Skin epidermis (tissue), 12 donors: ENCODE measurements around the gene TCEAL8.
"Not testable (repeated sequence)": the region's sequence is repeated elsewhere in the genome, so short reads cannot be mapped to it uniquely, and the experiment has no call there.

ENCODE experiments used
- H3K27ac ChIP-seq, 21 experiments: fragments of 200-600 bp; sonication (generic) in 11 of 21; one replicate each; pipeline ENCODE4 v1.5.0; 2020; ENCODE audit warnings: mild to moderate bottlenecking in 3 of 21, inconsistent platforms in 2 of 21, moderate library complexity in 2 of 21
- H3K4me3 ChIP-seq, 7 experiments: fragments of 200-600 bp; sonication (generic) in 2 of 7; one replicate each; pipeline ENCODE4 v1.5.0; 2020; ENCODE audit warnings: inconsistent platforms in 2 of 7, mild to moderate bottlenecking in 2 of 7, moderate library complexity in 1 of 7

Gene TCEAL8

GRCh38 chrX:103254921-103255493, at the start of gene TCEAL8:
TCEAL8 (minus strand) TSS chrX:103255155; CDS start chrX:103253979, 1,176 bp downstream.
- Histone ChIP-seq H3K27ac (peak within 1 kb of the TSS in 20 of 21 experiments; percentile 43 to 86 (median 81)), H3K4me3 (peak within 1 kb of the TSS; percentile 50 to 60 (median 54))

GRCh38 chrX:103304705-103305104, 49.8 kb upstream of the TCEAL8 start:
- H3K4me3 ChIP-seq = no peak overlapping the region
- no peak overlapping the region for H3K27ac ChIP-seq

- H3K27ac ChIP-seq = no peak overlapping the region
- no peak overlapping the region for H3K4me3 ChIP-seq
Measured at GRCh38 chrX:103293118-103293517, 38.2 kb upstream of the TCEAL8 start.

- Histone ChIP-seq H3K4me3 (no peak overlapping the region), H3K27ac (no peak overlapping the region)
Measured at GRCh38 chrX:103279624-103280023, 24.7 kb upstream of the TCEAL8 start.

- peak within 1 kb of the TSS in 1 of 7 experiments; percentile 2 for H3K4me3 ChIP-seq
- H3K27ac ChIP-seq = no peak within 1 kb of the TSS
Measured at GRCh38 chrX:103276581-103277002, 21.6 kb upstream of the TCEAL8 start, which contains the start of gene TCEAL5. TCEAL5 (minus strand) TSS chrX:103276750; CDS start chrX:103274563, 2,187 bp downstream.

GRCh38 chrX:103275947-103276567, 21.1 kb upstream of the TCEAL8 start:
- Histone ChIP-seq H3K4me3 (peak overlapping the region in 1 of 7 experiments; percentile 2), H3K27ac (no peak overlapping the region)

GRCh38 chrX:103274284-103274683, 19.3 kb upstream of the TCEAL8 start:
- H3K4me3 ChIP-seq = no peak overlapping the region
- no peak overlapping the region for H3K27ac ChIP-seq

GRCh38 chrX:103258275-103258674, 3.3 kb upstream of the TCEAL8 start:
- no peak overlapping the region for H3K27ac ChIP-seq
- no peak overlapping the region for H3K4me3 ChIP-seq

- H3K27ac ChIP-seq = no peak overlapping the region
- no peak overlapping the region for H3K4me3 ChIP-seq
Measured at GRCh38 chrX:103256651-103257050, 1.7 kb upstream of the TCEAL8 start.

- peak overlapping the region in 20 of 21 experiments; percentile 43 to 86 (median 81) for H3K27ac ChIP-seq
Measured at GRCh38 chrX:103254171-103254824, 657 bp downstream of the TCEAL8 start.

GRCh38 chrX:103253608-103254007, 1.3 kb downstream of the TCEAL8 start:
- peak overlapping the region in 15 of 21 experiments; percentile 54 to 86 (median 83) for H3K27ac ChIP-seq
- H3K4me3 ChIP-seq = peak overlapping the region; percentile 50 to 60 (median 54)

More at GRCh38 chrX:103254171-103254824, 657 bp downstream of the TCEAL8 start:
- H3K4me3 ChIP-seq = peak overlapping the region; percentile 50 to 60 (median 54)

GRCh38 chrX:103250977-103251376, 4.0 kb downstream of the TCEAL8 start:
- Histone ChIP-seq H3K4me3 (no peak overlapping the region), H3K27ac (no peak overlapping the region)

- H3K4me3 ChIP-seq = no peak overlapping the region
- no peak overlapping the region for H3K27ac ChIP-seq
Measured at GRCh38 chrX:103249805-103250204, 5.2 kb downstream of the TCEAL8 start.

GRCh38 chrX:103248553-103248952, 6.4 kb downstream of the TCEAL8 start:
- Histone ChIP-seq H3K4me3 (no peak overlapping the region), H3K27ac (no peak overlapping the region)

GRCh38 chrX:103240155-103240554, 14.8 kb downstream of the TCEAL8 start:
- no peak overlapping the region for H3K4me3 ChIP-seq
- no peak overlapping the region for H3K27ac ChIP-seq

- H3K27ac ChIP-seq = no peak overlapping the region
- no peak overlapping the region for H3K4me3 ChIP-seq
Measured at GRCh38 chrX:103236296-103236695, 18.7 kb downstream of the TCEAL8 start.

GRCh38 chrX:103235608-103236007, 19.3 kb downstream of the TCEAL8 start:
- H3K27ac ChIP-seq, H3K4me3 ChIP-seq: not testable (repeated sequence)

- H3K27ac ChIP-seq = no peak overlapping the region
- H3K4me3 ChIP-seq = no peak overlapping the region
Measured at GRCh38 chrX:103234869-103235268, 20.1 kb downstream of the TCEAL8 start.

- H3K27ac ChIP-seq = no peak overlapping the region
- H3K4me3 ChIP-seq = no peak overlapping the region
Measured at GRCh38 chrX:103233263-103233662, 21.7 kb downstream of the TCEAL8 start.

- H3K4me3 ChIP-seq = not testable (repeated sequence)
Measured at GRCh38 chrX:103225918-103226317, 29.0 kb downstream of the TCEAL8 start.

More at GRCh38 chrX:103225918-103226317, 29.0 kb downstream of the TCEAL8 start:
- H3K27ac ChIP-seq = not testable (repeated sequence)
